SK-N-SH (cell line): ENCODE measurements around the gene SYNJ2. TPM values are rescaled to one million over a fixed set of nuclear protein-coding genes. Genes with fewer than 3 reads are reported as not detected.

ENCODE experiments used
- CTCF ChIA-PET: fragments of 300-600, 350-600 bp; formaldehyde crosslinking; extraction: SDS; loops from one replicate; lab custom pipeline; 2021; lab: Yijun Ruan, JAX
- POLR2A ChIA-PET: fragments of 350-600 bp; sonication (Branson Sonifier 250); formaldehyde crosslinking; extraction: SDS; loops from one replicate; lab custom pipeline; 2020; ENCODE audit warnings: antibody characterized with exemption, inconsistent platforms; lab: Yijun Ruan, JAX
- DNase-seq: peaks from one replicate; pipeline ENCODE4 v3.0.0; 2012
- H2AFZ ChIP-seq: fragments of 200-600 bp; sonication (generic); 2 replicates; pipeline ENCODE4 v1.8.1; 2016; ENCODE audit warnings: antibody characterized with exemption, mild to moderate bottlenecking, low read depth
- H3F3A ChIP-seq: fragments of 200-600 bp; sonication (generic); replicated peaks from 2 replicates; pipeline ENCODE3; 2016; ENCODE audit warnings: antibody characterized with exemption, mild to moderate bottlenecking; ENCODE audit not compliant: insufficient read depth
- H3K27ac ChIP-seq, 2 experiments: fragments of 200-500 bp in 1 of 2; fragments of 200-600 bp in 1 of 2; sonication (Bioruptor generic) in 1 of 2; sonication (generic), shearing (Covaris generic) in 1 of 2; 2 replicates each; pipeline versions ENCODE4 v1.5.1 to v1.6.1; 2014 to 2016; ENCODE audit warnings: low read depth in 2 of 2, inconsistent platforms in 1 of 2, low read length in 1 of 2, mild to moderate bottlenecking in 1 of 2, mixed read lengths in 1 of 2
- H3K27me3 ChIP-seq: fragments of 200-600 bp; sonication (generic), shearing (Covaris generic); 2 replicates; pipeline ENCODE4 v1.6.1; 2016; ENCODE audit warnings: mixed run types; ENCODE audit not compliant: insufficient read depth
- H3K36me3 ChIP-seq, 2 experiments: fragments of 200-500 bp in 1 of 2; fragments of 200-600 bp in 1 of 2; sonication (Bioruptor generic) in 1 of 2; sonication (generic) in 1 of 2; replicated peaks in 1 of 2; 2 replicates each; pipeline versions ENCODE3 to v1.5.1; 2014 to 2016; ENCODE audit warnings: low read length in 1 of 2, mild to moderate bottlenecking in 1 of 2; ENCODE audit not compliant: insufficient read depth in 2 of 2, control insufficient read depth in 1 of 2
- H3K4me1 ChIP-seq, 2 experiments: fragments of 200-500 bp in 1 of 2; fragments of 200-600 bp in 1 of 2; sonication (Bioruptor generic) in 1 of 2; sonication (generic), shearing (Covaris generic) in 1 of 2; 2 replicates each; pipeline versions ENCODE4 v1.5.1 to v1.6.1; 2014 to 2016; ENCODE audit warnings: low read depth in 1 of 2, low read length in 1 of 2, mixed run types in 1 of 2; ENCODE audit not compliant: insufficient read depth in 2 of 2, control insufficient read depth in 1 of 2
- H3K4me2 ChIP-seq: fragments of 200-600 bp; sonication (generic), shearing (Covaris generic); 2 replicates; pipeline ENCODE4 v1.6.1; 2017; ENCODE audit warnings: mixed run types
- H3K4me3 ChIP-seq, 2 experiments: fragments of 200-500 bp in 1 of 2; fragments of 200-600 bp in 1 of 2; sonication (Bioruptor generic) in 1 of 2; sonication (generic), shearing (Covaris generic) in 1 of 2; 2 replicates each; pipeline versions ENCODE4 v1.5.1 to v1.8.1; 2014 to 2016; ENCODE audit warnings: low read depth in 2 of 2, inconsistent platforms in 1 of 2, low read length in 1 of 2, mild to moderate bottlenecking in 1 of 2, mixed read lengths in 1 of 2, moderate library complexity in 1 of 2
- H3K79me2 ChIP-seq: fragments of 200-600 bp; sonication (generic); 2 replicates; pipeline ENCODE4 v1.8.1; 2017; ENCODE audit warnings: mild to moderate bottlenecking; ENCODE audit not compliant: insufficient read depth
- H3K9ac ChIP-seq: fragments of 200-600 bp; sonication (generic); 2 replicates; pipeline ENCODE4 v1.6.1; 2017; ENCODE audit warnings: mixed run types
- H3K9me2 ChIP-seq: fragments of 200-600 bp; sonication (generic); 2 replicates; pipeline ENCODE4 v1.6.1; 2017; ENCODE audit warnings: mixed run types
- H3K9me3 ChIP-seq: fragments of 200-600 bp; sonication (generic); 2 replicates; pipeline ENCODE4 v1.6.1; 2017; ENCODE audit warnings: mixed run types, mild to moderate bottlenecking, moderate library complexity
- H4K20me1 ChIP-seq: fragments of 200-600 bp; sonication (generic); 2 replicates; pipeline ENCODE4 v1.6.1; 2017; ENCODE audit warnings: mild to moderate bottlenecking, mixed run types; ENCODE audit not compliant: insufficient read depth
- CHD2 ChIP-seq: fragments of 150-350 bp; IDR thresholded peaks from 2 replicates; pipeline ENCODE4 v1.6.1; 2018; ENCODE audit warnings: low read length; ENCODE audit not compliant: partially characterized antibody
- EP300 ChIP-seq, 2 experiments: IDR thresholded peaks; 2 replicates each; pipeline versions ENCODE4 v1.4.0 to v1.6.1; 2012; ENCODE audit warnings: borderline replicate concordance in 1 of 2, low read depth in 1 of 2, low read length in 1 of 2
- EZH2phosphoT487 ChIP-seq: fragments of 200-600 bp; sonication (generic); IDR thresholded peaks from 2 replicates; pipeline ENCODE4 v1.6.1; 2017; ENCODE audit warnings: low read depth, mixed run types, mild to moderate bottlenecking, antibody characterized with exemption, moderate library complexity, borderline replicate concordance
- FOSL2 ChIP-seq: IDR thresholded peaks from 2 replicates; pipeline ENCODE4 v1.4.0; 2012; ENCODE audit warnings: low read depth, mild to moderate bottlenecking, moderate library complexity, borderline replicate concordance
- FOXJ3 ChIP-seq: sonication (generic); formaldehyde crosslinking; IDR thresholded peaks from 2 replicates; pipeline ENCODE4 v1.5.1; 2020; ENCODE audit warnings: mild to moderate bottlenecking, missing genetic modification reagents
- FOXM1 ChIP-seq: IDR thresholded peaks from 2 replicates; pipeline ENCODE4 v1.4.0; 2012; ENCODE audit warnings: low read depth, mild to moderate bottlenecking
- GABPA ChIP-seq: IDR thresholded peaks from 2 replicates; pipeline ENCODE4 v1.4.0; 2012; ENCODE audit warnings: low read depth, mild to moderate bottlenecking
- IRF3 ChIP-seq: fragments of 150-350 bp; IDR thresholded peaks from 2 replicates; pipeline ENCODE4 v1.6.1; 2016; ENCODE audit warnings: mild to moderate bottlenecking, low read depth, low read length
- NFIC ChIP-seq: IDR thresholded peaks from 2 replicates; pipeline ENCODE4 v1.4.0; 2012; ENCODE audit warnings: borderline replicate concordance
- NRF1 ChIP-seq: IDR thresholded peaks from 2 replicates; pipeline ENCODE4 v1.6.1; 2012; ENCODE audit warnings: low read depth, mild to moderate bottlenecking, low read length
- RCOR1 ChIP-seq: fragments of 150-350 bp; IDR thresholded peaks from 2 replicates; pipeline ENCODE4 v1.6.1; 2017; ENCODE audit warnings: antibody characterized with exemption, low read length
- REST ChIP-seq: IDR thresholded peaks from 2 replicates; pipeline ENCODE4 v1.6.1; 2012; ENCODE audit warnings: mild to moderate bottlenecking, low read depth, low read length, moderate library complexity
- RFX5 ChIP-seq: IDR thresholded peaks from 2 replicates; pipeline ENCODE4 v1.6.1; 2012; ENCODE audit warnings: mild to moderate bottlenecking, improper control_type of control experiment, low read length
- RXRA ChIP-seq: IDR thresholded peaks from 2 replicates; pipeline ENCODE4 v1.4.0; 2012; ENCODE audit warnings: low read depth, mild to moderate bottlenecking, borderline replicate concordance
- SMC3 ChIP-seq: IDR thresholded peaks from 2 replicates; pipeline ENCODE4 v1.6.1; 2012; ENCODE audit warnings: low read depth, low read length, improper control_type of control experiment
- WGBS: methylation state at CpG from one replicate; pipeline ENCODE4 v1.1.6; 2017; ENCODE audit warnings: low lambda C conversion rate; 5-methylcytosine and 5-hydroxymethylcytosine counted together
- polyA plus RNA-seq, 3 experiments: library from polyadenylated mRNA; depleted of rRNA; stranded (reverse); fragments of >200 nt; gene quantifications; 2 replicates each; pipeline ENCODE4 v1.2.3, GENCODE V29; 2012

SYNJ2 gene
- polyA plus RNA-seq, 1 of the 3 experiments (the other 2 are of a cell fraction) = 40.0 TPM

- Histone ChIP-seq H3K9me2 (no peaks in the 10 kb centered on the region), H3K4me2 (peak overlapping the region; percentile 72), H2AFZ (no peak overlapping the region), H3K4me1 (peaks cover 39 to 44% of the 10 kb centered on the region in 2 experiments), H4K20me1 (no peaks in the 10 kb centered on the region), H3K79me2 (peaks cover 70% of the 10 kb centered on the region), H3K4me3 (no peak overlapping the region), H3K27ac (peak overlapping the region; percentile 90 to 99; a peak in 3 of 4 replicates), H3K36me3 (peaks cover 6 to 36% of the 10 kb centered on the region in 2 experiments), H3K9me3 (no peaks in the 10 kb centered on the region), H3F3A (peaks cover 40% of the 10 kb centered on the region), H3K9ac (peak overlapping the region; percentile 65), H3K27me3 (no peaks in the 10 kb centered on the region)
- ChIA-PET CTCF (interaction anchor here (1.1 to 2.8 kb wide), 6 partner anchors 15 to 91 kb away, joined by 3 to 20 read pairs (median 3); partner anchors contain the start of gene SYNJ2), POLR2A (no interaction called here)
- no peak for DNase-seq
- 93% methylated on average over 4 of the region's 4 CpGs for WGBS
- TF ChIP-seq SMC3 (no peak), EP300 (IDR thresholded peaks at IDR 0.05; ENCODE audit: borderline replicate concordance in 1 of 2, low read depth in 1 of 2, low read length in 1 of 2) (no peak), GABPA (no peak), FOXM1 (no peak), RCOR1 (no peak), CHD2 (no peak), RXRA (no peak), FOXJ3 (CRISPR knock-in tag) (no peak), FOSL2 (no peak)
These were observed 59.7 kb downstream of the SYNJ2 start for GRCh38 chr6:158041370-158041769.

- ChIA-PET POLR2A (no interaction called here), CTCF (interaction anchor here (1.1 to 2.8 kb wide), 8 partner anchors 10 to 168 kb away, joined by 3 to 20 read pairs (median 5); partner anchors contain the start of gene SYNJ2)
- no peaks in the 10 kb centered on the region for H3K27me3 ChIP-seq
- H3K4me1 ChIP-seq = peaks cover 39 to 44% of the 10 kb centered on the region in 2 experiments
- no peaks in the 10 kb centered on the region for H3K9me3 ChIP-seq
- WGBS = 90% methylated on average over 12 of the region's 12 CpGs
- peak overlapping the region; percentile 90 to 99 for H3K27ac ChIP-seq
- H2AFZ ChIP-seq = no peak overlapping the region
- H3K79me2 ChIP-seq = peaks cover 68% of the 10 kb centered on the region
- H3K9ac ChIP-seq = peak overlapping the region; percentile 65
- DNase-seq = no peak
- H3K4me2 ChIP-seq = peak overlapping the region; percentile 72
- peaks cover 6 to 38% of the 10 kb centered on the region in 2 experiments for H3K36me3 ChIP-seq
- no peaks in the 10 kb centered on the region for H4K20me1 ChIP-seq
- no peak for TF ChIP-seq CHD2
- TF ChIP-seq, all 33 proteins: peak for 0
- Histone ChIP-seq H3K9me2 (no peaks in the 10 kb centered on the region), H3F3A (peaks cover 40% of the 10 kb centered on the region), H3K4me3 (no peak overlapping the region)
These were observed 60.1 kb downstream of the SYNJ2 start for GRCh38 chr6:158041788-158042187.

- peak overlapping the region; percentile 90 to 99 for H3K27ac ChIP-seq
- WGBS = 10% methylated on average over 16 of the region's 16 CpGs
- CTCF ChIA-PET = interaction anchor here (0.5 to 2.8 kb wide), 10 partner anchors 10 to 285 kb away, joined by 3 to 20 read pairs (median 4); partner anchors contain the start of gene SYNJ2
- peaks cover 40% of the 10 kb centered on the region for H3F3A ChIP-seq
- H3K4me3 ChIP-seq = no peak overlapping the region
- peaks cover 6 to 43% of the 10 kb centered on the region in 2 experiments for H3K36me3 ChIP-seq
- no peak overlapping the region for H2AFZ ChIP-seq
- H3K9ac ChIP-seq = peak overlapping the region; percentile 65
- H3K4me2 ChIP-seq = peak overlapping the region; percentile 72
- POLR2A ChIA-PET = interaction anchor here (0.7 to 1.2 kb wide), 2 partner anchors 9 to 15 kb away, joined by 3 read pairs; no protein-coding TSS in a partner anchor
- H3K9me2 ChIP-seq = no peaks in the 10 kb centered on the region
- H3K9me3 ChIP-seq = no peaks in the 10 kb centered on the region
- no peaks in the 10 kb centered on the region for H4K20me1 ChIP-seq
- peaks cover 39 to 44% of the 10 kb centered on the region in 2 experiments for H3K4me1 ChIP-seq
- H3K27me3 ChIP-seq = no peaks in the 10 kb centered on the region
- peaks cover 69% of the 10 kb centered on the region for H3K79me2 ChIP-seq
- DNase-seq = peak; percentile 89
- TF ChIP-seq FOXM1 (no peak), NFIC (peak; percentile 37; the same call in 1 of the 2 replicates), NRF1 (peak; percentile 13; the same call in 1 of the 2 replicates), REST (no peak), FOXJ3 (CRISPR knock-in tag) (peak; percentile 77), RXRA (no peak), EZH2phosphoT487 (no peak), RFX5 (no peak), CHD2 (no peak), RCOR1 (peak; percentile 76), IRF3 (no peak)
These were observed 60.7 kb downstream of the SYNJ2 start for GRCh38 chr6:158042245-158042798.
